Endometrial microvascular endothelial cells (primary cell): ENCODE data around the gene MTA1. TPM values are rescaled to one million over a fixed set of nuclear protein-coding genes. Genes with fewer than 3 reads are reported as not detected.

Experiments
- in situ Hi-C: cut with HindIII; loops from 2 replicates; pipeline ENCODE4 v1.10.0; 2017; ENCODE audit warnings: low sequenced_read_pairs, low pct_unique_long_range_greater_than_20kb; ENCODE audit errors: inconsistent ontology term
- total RNA-seq: library from RNA; depleted of rRNA; stranded (reverse); fragments of >200 nt; gene quantifications from one replicate; pipeline ENCODE4 v1.2.3, GENCODE V29; 2015; ENCODE audit errors: inconsistent ontology term

MTA1 gene
- total RNA-seq, 1 donor from 2014 or later = 54.6 TPM

- in situ Hi-C loops = no loop called here
These were observed 69.3 kb downstream of the MTA1 start for GRCh38 chr14:105488781-105489541.

DNA sequence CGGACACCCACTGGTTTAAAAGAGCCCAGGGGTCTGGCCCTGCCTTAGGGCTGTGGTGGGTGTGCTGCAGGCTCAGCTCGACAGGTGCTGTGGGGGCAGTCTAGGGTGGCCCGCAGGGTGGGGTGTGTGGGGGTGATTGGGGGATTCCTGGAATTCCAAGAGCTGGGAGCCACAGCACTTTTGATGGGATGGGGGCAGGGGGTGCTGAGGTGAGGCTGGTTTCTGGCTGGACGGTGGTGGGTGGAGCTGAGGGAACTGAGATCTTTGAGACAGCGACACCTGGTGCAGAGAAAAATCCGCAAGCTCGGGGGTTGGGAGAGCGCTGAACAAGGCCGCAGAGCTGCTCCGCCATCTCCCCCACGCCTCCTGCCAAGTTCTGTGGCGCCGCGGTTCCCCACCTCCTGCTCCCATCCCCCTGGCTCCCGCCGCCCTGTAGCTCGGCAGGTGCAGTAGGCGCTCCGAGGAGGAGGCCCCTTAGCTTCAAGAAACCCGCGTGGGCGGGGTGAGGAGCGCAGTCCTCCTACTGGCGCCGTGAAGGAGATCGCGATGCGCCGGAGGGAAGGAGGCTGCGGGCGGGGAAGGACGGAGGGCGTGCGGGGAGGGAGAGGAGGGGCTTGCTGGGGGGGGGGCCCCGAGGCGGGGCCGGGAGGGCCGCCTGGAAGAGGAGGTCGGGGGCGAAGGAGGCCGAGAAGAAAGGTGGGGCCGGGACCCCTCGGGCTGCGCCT is 70.1 kb downstream of the MTA1 start:
- in situ Hi-C loops = no loop called here

- in situ Hi-C loops = no loop called here
These were observed 70.6 kb downstream of the MTA1 start for GRCh38 chr14:105490267-105490571.

- in situ Hi-C loops = no loop called here
These were observed 71.1 kb downstream of the MTA1 start, which contains the start of gene TEDC1 for GRCh38 chr14:105490572-105491365. TSS of gene TEDC1 (plus strand) at chr14:105491246. CDS start at chr14:105491376, 130 bp downstream.

GRCh38 chr14:105491366-105491973 is 71.8 kb downstream of the MTA1 start:
- in situ Hi-C loops = no loop called here

GRCh38 chr14:105492031-105492970 is 72.7 kb downstream of the MTA1 start:
- in situ Hi-C loops = no loop called here

DNA sequence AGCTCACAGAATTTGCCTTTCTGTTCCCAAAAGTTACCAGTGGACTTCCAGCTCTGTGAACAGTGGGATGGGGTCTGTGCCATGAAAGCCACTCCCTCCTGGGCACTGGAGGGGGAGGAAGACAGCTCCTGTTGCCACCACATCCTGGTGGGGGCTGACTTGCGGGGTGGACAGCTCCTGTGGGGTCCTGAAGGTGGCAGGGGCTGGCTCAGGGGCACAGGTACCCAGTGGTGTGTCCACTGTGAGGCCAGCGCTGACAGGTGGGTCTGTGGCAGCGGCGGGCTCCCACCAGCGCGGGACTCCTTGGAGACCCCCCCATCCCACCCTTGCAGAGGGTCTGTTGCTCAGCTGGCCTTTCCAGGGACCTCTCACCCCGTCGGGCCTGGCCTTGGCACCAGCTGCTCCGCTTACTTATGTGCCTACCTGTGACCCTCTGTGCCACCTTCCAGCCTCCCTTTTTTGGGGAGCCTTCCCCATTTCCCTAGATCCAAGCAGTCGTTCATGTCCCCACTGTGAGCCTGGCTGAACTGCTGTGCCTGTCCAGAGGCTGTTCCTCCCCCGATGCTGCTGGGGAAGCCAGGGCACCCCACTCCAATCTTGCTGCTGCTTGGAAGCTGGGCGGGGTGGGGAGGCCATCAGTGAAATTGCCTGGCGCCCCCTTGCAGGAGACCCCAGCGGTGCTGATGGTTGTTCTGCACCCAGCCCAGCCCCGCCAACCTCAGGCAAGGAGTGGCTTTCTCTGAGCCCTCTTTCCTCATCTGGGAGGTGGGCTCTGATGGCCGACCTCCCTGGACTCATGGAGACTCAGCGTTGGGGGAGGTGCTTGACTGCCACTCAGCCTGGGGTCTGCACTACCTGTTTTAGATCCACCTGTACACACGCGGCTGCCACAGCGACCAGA is 73.6 kb downstream of the MTA1 start:
- in situ Hi-C loops = no loop called here

- in situ Hi-C loops = no loop called here
These were observed 74.4 kb downstream of the MTA1 start for GRCh38 chr14:105493921-105494605.

GRCh38 chr14:105494606-105494929 is 74.9 kb downstream of the MTA1 start:
- in situ Hi-C loops = no loop called here

GRCh38 chr14:105495101-105495989 is 75.7 kb downstream of the MTA1 start:
- in situ Hi-C loops = no loop called here

DNA sequence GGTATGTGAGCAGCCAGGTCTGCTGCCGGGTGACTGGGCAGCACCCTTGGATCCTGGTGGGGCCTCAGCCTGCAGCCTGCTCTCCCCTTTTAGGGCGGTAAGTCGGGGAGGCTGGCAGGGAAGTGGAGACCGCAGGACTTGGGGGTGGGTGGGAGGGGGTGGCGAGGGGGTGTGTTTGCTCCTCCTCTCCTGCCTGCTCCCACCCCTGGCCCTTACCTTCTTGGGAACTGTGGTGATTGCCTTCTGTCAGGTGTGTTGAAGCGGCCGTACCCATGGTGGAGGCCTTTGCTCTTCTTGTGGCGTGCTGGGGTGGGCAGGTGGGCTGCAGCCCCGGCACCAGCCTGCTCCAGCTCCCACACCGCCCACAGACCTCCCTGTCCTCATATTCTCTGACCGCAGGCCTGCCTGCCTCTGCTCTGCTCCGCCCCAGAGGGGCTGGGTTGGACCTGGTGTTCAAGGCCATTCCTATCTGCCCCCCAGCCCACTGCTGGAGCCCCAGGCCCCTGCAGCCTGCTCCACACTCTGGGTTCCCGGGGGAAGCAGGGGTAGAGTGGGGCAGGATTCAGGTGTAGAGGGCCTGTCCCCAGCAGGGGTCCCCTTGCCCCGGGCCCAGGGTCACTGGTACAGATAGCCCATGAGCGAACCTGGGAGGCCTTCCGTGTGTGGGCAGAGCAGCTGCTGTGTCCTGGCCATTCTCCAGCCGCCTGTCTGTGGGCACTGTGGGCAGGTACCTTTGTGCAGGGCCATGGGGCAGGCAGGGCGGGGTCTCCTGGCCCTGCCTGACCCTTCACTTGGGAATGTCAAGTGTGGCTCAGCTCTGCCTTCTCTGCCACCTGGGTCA is 76.6 kb downstream of the MTA1 start:
- in situ Hi-C loops = no loop called here

DNA sequence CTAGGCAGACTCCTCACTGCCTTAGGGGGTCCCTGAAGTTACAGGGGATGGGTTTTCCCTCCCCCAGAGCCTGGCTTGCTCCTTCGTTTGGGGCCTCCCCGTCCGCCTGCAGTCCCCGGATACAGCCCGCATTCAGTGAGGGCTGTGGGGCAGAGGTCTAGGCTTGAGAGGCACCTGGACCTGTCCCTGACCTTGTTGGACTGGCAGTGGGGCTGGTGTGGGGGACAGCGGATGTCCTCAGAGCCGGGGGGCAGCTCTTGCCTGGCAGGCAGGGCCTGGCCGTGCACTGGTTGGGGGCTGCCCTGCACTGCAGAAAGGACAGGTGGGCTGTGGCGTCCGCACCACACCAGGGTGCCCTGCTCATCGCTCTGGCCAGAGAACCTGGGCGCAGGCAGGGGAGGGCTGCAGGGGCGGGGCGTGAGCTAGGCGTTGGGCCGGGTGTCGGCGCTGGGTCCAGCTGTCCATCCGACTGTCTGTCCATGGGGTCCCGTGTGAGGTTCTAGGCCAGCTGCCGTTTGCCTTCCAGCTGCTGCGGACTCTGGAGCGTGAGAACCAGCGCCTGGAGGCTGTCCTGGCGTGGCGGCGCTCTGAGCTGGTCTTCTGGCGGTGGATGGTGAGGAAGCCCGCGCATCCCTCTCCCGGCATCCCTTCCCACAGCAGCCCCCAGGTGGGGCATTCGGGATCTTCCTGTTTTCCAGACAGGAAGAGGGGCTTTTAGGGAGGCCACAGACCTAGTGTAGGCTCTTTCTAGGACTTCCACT is 77.4 kb downstream of the MTA1 start:
- in situ Hi-C loops = no loop called here

DNA sequence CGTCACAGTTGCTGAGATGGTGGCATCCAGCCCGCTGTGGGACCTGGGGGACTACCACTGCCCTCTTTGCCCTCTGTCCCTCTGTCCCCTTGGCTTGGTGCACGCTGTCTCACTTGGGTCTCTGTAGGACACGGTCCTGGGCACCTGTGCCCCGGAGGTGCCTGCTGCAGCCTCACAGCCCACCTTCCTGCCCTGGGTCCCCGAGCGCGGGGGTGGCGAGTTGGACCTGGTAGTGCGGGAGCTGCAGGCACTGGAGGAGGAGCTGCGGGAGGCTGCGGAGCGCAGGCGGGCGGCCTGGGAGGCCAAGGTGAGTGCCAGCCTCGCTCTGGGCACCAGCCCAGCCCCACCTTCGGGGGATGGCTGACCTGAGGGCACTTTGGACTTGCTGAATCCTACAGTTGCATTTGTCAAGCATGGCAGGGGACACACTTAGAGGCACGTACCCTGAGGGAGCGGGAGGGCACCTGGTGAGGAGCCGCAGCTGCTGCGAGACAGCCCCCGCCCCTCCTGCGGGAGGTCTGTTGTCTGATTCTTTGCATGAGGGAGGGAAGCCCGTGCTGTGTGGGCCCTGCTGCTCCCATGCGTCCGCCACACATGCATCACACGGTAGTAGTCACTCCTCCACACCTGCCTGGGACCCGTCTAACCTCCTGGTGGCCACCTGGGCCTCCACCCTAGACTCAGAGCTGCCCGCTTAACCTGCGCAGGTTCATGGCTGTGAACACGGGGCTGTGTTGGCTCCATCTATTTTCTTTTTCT is 78.2 kb downstream of the MTA1 start:
- in situ Hi-C loops = no loop called here
